ENCODE data around the gene CYFIP2. TPM values are rescaled to one million over a fixed set of nuclear protein-coding genes. Genes with fewer than 3 reads are reported as not detected.

CYFIP2 gene
- total and polyA plus RNA-seq, 12 donors: 24.8 to 123 (median 54.8) TPM

DNA sequence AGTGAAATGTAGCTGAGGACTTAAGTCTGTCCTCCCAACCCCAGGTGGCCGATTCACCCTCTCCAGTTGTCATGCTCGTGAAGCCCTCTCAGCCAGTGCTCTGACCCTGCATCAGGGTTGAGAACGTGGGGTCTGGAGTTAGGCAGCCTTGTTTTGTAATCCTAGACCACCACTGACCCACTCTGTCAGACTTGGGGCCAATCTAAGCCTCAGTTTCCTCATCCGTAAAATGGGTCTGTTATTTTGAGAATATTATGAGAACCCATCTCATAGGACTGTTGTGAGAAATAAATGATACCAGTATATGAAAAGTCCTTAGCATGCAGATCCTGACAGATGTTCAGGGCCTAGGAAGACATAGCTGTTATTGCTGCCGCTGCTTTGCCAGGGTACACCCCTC, 37.1 kb downstream of the CYFIP2 start:
- no peak overlapping the region for H3K27ac ChIP-seq
- no peak overlapping the region for H3K4me3 ChIP-seq
- no peak for DNase-seq
- no peaks in the 10 kb centered on the region for H3K27me3 ChIP-seq
- TF ChIP-seq POLR2A (IDR thresholded peaks at IDR 0.05): no peak
- TF ChIP-seq, protein P1, sequence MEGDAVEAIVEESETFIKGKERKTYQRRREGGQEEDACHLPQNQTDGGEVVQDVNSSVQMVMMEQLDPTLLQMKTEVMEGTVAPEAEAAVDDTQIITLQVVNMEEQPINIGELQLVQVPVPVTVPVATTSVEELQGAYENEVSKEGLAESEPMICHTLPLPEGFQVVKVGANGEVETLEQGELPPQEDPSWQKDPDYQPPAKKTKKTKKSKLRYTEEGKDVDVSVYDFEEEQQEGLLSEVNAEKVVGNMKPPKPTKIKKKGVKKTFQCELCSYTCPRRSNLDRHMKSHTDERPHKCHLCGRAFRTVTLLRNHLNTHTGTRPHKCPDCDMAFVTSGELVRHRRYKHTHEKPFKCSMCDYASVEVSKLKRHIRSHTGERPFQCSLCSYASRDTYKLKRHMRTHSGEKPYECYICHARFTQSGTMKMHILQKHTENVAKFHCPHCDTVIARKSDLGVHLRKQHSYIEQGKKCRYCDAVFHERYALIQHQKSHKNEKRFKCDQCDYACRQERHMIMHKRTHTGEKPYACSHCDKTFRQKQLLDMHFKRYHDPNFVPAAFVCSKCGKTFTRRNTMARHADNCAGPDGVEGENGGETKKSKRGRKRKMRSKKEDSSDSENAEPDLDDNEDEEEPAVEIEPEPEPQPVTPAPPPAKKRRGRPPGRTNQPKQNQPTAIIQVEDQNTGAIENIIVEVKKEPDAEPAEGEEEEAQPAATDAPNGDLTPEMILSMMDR (IDR thresholded peaks at IDR 0.05): no peak
- H3K36me3 ChIP-seq (replicated peaks in 1 of 2): no peaks in the 10 kb centered on the region
- no peaks in the 10 kb centered on the region for H3K4me1 ChIP-seq (replicated peaks in 1 of 2)
- 87 to 96% (median 91%) methylated on average over 5 of the region's 5 CpGs for WGBS, 4 donors
- intact Hi-C loops (cut with DNase I): no loop called here
- no peaks in the 10 kb centered on the region for H3K9me3 ChIP-seq (replicated peaks in 1 of 3)

DNA sequence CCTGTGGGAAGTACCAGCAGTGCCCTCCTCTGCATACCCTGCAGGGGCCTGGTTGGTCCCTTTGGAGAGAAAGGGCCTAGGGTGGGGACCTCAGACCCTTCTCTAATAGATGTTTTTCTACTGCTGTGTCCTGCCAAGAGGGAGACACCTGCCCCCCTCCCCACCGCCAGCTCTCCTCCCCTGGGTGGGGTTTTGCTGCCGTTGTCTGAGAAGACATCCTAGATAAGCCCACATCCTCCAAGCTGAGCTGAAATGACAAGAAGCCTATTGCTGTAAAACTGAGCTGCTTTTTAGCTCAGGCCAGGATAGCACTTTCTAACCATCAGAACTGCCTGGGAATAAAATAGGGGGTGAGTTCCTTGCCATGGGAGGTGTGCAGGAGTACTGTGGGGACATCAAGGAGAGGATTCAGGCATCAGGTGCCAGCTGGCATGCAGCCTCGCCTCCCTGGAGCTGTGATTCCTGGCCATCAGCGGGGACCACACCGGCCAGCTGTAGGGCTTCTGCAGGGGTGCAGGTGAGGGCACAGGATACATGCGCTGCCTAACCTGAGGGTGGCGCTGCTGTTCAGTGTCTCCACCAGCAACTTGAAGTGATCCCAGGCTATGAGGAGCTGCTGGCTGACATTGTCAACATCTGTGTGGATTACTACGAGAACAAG, 37.9 kb downstream of the CYFIP2 start:
- 68 to 89% (median 71%) methylated on average over 6 to 8 of the region's 8 CpGs for WGBS, 4 donors
- intact Hi-C loops (cut with DNase I): no loop called here

DNA sequence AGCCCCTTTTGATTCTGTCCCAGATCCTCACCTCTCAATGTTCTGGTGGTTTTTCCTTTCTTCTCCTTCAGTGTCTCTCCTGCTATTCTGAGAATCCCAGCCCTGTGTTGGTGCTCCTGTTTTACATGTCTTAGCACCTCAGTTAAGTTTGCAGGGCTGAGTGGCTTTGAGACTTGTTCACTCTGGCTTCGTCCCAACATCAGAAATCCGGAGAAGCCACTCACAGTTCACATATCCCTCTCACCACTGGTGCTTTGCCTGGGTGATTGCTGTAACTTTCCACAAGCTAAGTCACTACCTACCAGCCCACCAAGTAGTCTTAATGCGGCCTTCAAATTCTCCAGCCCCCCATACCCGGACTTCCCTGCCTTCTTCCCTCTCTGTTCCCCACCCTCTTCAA, 40.2 kb downstream of the CYFIP2 start:
- intact Hi-C loops (cut with DNase I): no loop called here
- DNase-seq: no peak
- WGBS, 4 donors: 81 to 93% (median 91%) methylated on average over 4 of the region's 4 CpGs
- Histone ChIP-seq H3K27me3 (no peaks in the 10 kb centered on the region), H3K9me3 (replicated peaks in 1 of 3) (no peaks in the 10 kb centered on the region), H3K4me3 (no peak overlapping the region), H3K36me3 (replicated peaks in 1 of 2) (no peaks in the 10 kb centered on the region), H3K27ac (no peak overlapping the region), H3K4me1 (replicated peaks in 1 of 2) (no peaks in the 10 kb centered on the region)
- TF ChIP-seq, protein P1 (IDR thresholded peaks at IDR 0.05): no peak
- TF ChIP-seq POLR2A (IDR thresholded peaks at IDR 0.05): no peak

More for the DNA sequence above, 37.9 kb downstream of the CYFIP2 start:
- Histone ChIP-seq H3K9me3 (replicated peaks in 1 of 3) (no peaks in the 10 kb centered on the region), H3K4me3 (no peak overlapping the region), H3K27ac (no peak overlapping the region), H3K27me3 (no peaks in the 10 kb centered on the region), H3K4me1 (replicated peaks in 1 of 2) (no peaks in the 10 kb centered on the region), H3K36me3 (replicated peaks in 1 of 2) (no peaks in the 10 kb centered on the region)
- DNase-seq: peak in 1 of 7 donors; percentile 76
- TF ChIP-seq, protein P1 (IDR thresholded peaks at IDR 0.05): peak in 1 of 6 experiments; percentile 14
- TF ChIP-seq POLR2A (IDR thresholded peaks at IDR 0.05): no peak

DNA sequence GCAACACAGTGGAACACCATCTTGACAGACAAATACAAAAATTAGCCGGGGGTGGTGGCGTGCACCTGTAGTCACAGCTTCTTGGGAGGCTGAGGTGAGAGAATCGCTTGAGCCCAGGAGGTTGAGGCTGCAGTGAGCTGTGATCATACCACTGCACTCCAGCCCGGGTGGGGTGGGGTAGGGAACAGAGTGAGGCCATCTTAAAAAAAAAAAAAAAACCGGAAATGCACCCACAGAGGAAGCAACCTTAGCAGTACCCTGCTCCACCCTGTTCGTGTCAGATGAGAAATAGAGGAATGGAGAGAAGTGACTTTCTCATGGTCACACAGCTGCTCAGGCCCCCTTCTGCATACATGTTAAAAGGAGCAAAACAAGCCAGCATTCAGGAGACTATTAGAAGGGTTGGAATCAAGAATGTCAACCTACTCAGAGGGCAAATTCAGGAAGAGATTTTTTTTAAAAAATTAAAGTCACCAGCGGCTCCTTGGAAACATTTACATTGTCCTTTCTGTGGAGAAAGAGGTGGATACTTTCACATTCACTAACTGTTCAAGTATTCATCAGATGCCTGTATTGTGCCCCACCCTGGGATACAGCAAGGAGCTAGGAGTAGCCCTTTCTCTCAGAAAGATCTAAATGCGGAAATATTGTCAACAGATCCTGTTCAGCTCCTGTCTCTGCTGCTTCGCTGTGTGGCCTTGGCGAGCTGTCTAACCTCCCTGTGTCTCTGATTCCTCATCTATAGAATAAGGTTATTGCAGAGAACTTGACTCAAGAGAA, 41.0 kb downstream of the CYFIP2 start:
- H3K36me3 ChIP-seq (replicated peaks in 1 of 2): no peaks in the 10 kb centered on the region
- TF ChIP-seq, protein P1 (IDR thresholded peaks at IDR 0.05): no peak
- TF ChIP-seq POLR2A (IDR thresholded peaks at IDR 0.05): no peak
- no peak for DNase-seq
- H3K4me1 ChIP-seq (replicated peaks in 1 of 2): no peaks in the 10 kb centered on the region
- H3K27me3 ChIP-seq: no peaks in the 10 kb centered on the region
- intact Hi-C loops (cut with DNase I): no loop called here
- no peaks in the 10 kb centered on the region for H3K9me3 ChIP-seq (replicated peaks in 1 of 3)
- 85 to 93% (median 90%) methylated on average over 10 of the region's 10 CpGs for WGBS, 4 donors
- H3K27ac ChIP-seq: no peak overlapping the region
- no peak overlapping the region for H3K4me3 ChIP-seq

Measured in adrenal gland (tissue), 12 donors.